Stomach (tissue), 9 donors: ENCODE results near the gene SMIM44. TPM values are rescaled to one million over a fixed set of nuclear protein-coding genes. Genes with fewer than 3 reads are reported as not detected.

Experiments
- DNase-seq, 2 donors: peaks; one replicate each; pipeline versions ENCODE4 v3.0.0 to v3.0.0-alpha.2; 2013 to 2019
- H3K27ac ChIP-seq, 5 donors: fragments of 200-600 bp in 4 of 5; sonication (generic) in 4 of 5; one replicate each; pipeline ENCODE4 v1.5.1; 2013 to 2019; ENCODE audit warnings: mild to moderate bottlenecking in 1 of 5, moderate library complexity in 1 of 5
- H3K27me3 ChIP-seq, 3 donors: fragments of 200-600 bp; sonication (generic); one replicate each; pipeline ENCODE4 v1.5.1; 2017 to 2019; ENCODE audit warnings: mixed run types in 1 of 3
- H3K36me3 ChIP-seq, 4 donors: fragments of 200-600 bp; sonication (generic); 1 replicate in 3 of 4; 2 replicates in 1 of 4; pipeline ENCODE4 v1.5.1; 2016 to 2019
- H3K4me1 ChIP-seq, 4 donors: fragments of 200-600 bp; sonication (generic); one replicate each; pipeline ENCODE4 v1.5.1; 2016 to 2019
- H3K4me3 ChIP-seq, 4 donors: fragments of 200-600 bp; sonication (generic) in 3 of 4; one replicate each; pipeline ENCODE4 v1.5.1; 2016 to 2019; ENCODE audit warnings: mild to moderate bottlenecking in 1 of 4
- H3K9me3 ChIP-seq, 4 donors: fragments of 200-600 bp; sonication (generic); one replicate each; pipeline ENCODE4 v1.5.1; 2016 to 2019
- CTCF ChIP-seq, 7 experiments: fragments of 450-650 bp in 4 of 7; fragments of 200-600 bp in 3 of 7; sonication (generic) in 3 of 7; IDR thresholded peaks; one replicate each; pipeline ENCODE4 v1.5.1; 2016 to 2019; ENCODE audit warnings: antibody characterized with exemption in 7 of 7, control low read depth in 2 of 7, mild to moderate bottlenecking in 1 of 7
- EP300 ChIP-seq: sonication (generic); formaldehyde crosslinking; IDR thresholded peaks from one replicate; pipeline ENCODE4 v1.6.1; 2017; ENCODE audit warnings: antibody characterized with exemption
- POLR2A ChIP-seq, 4 donors: fragments of 450-650 bp; IDR thresholded peaks; one replicate each; pipeline ENCODE4 v1.6.1; 2016; ENCODE audit warnings: antibody characterized with exemption in 4 of 4, control low read depth in 2 of 4, mild to moderate bottlenecking in 1 of 4, moderate library complexity in 1 of 4
- POLR2AphosphoS5 ChIP-seq, 3 donors: sonication (generic); formaldehyde crosslinking; IDR thresholded peaks; one replicate each; pipeline ENCODE4 v1.6.1; 2016; ENCODE audit warnings: antibody characterized with exemption in 3 of 3
- WGBS, 5 donors: extraction: QIAGEN DNeasy Blood & Tissue Kit in 3 of 5; methylation state at CpG; one replicate each; pipeline versions ENCODE4 v1.1.5 to v1.1.7; 2013 to 2018; 5-methylcytosine and 5-hydroxymethylcytosine counted together
- intact Hi-C: fragments of 100-400 bp; cut with DNase I; formaldehyde crosslinking; loops from one replicate; pipeline ENCODE4 v1.15.1; 2023; ENCODE audit warnings: low total_unique reads
- polyA plus RNA-seq, 3 donors: library from polyadenylated mRNA; stranded (reverse); fragments of 200-250 nt; gene quantifications; one replicate each; pipeline ENCODE4 v1.2.3, GENCODE V29; 2013
- total RNA-seq, 5 donors: library from RNA; depleted of rRNA; stranded (reverse); fragments of >200 nt; gene quantifications; one replicate each; pipeline versions ENCODE4 v1.1.0 to v1.2.3, GENCODE V29; 2014 to 2016
- donor health status: healthy with polysubstance abuse.
- donor health status: Bipolar disorder and iron deficiency.
- donor health status: healthy.

Gene SMIM44
- total and polyA plus RNA-seq, 8 donors = 2.7 TPM; not detected in 7

- TF ChIP-seq POLR2AphosphoS5 (IDR thresholded peaks at IDR 0.05) = no peak
- TF ChIP-seq CTCF (IDR thresholded peaks at IDR 0.05) = no peak
- TF ChIP-seq EP300 = no peak
- TF ChIP-seq POLR2A (IDR thresholded peaks at IDR 0.05) = no peak
- Histone ChIP-seq H3K4me1 (peaks cover 9 to 67% (median 50%) of the 10 kb centered on the region in 4 donors), H3K36me3 (peaks cover 0 to 8% (median 0%) of the 10 kb centered on the region in 4 donors), H3K4me3 (no peak overlapping the region), H3K27me3 (peaks cover 0 to 42% (median 5%) of the 10 kb centered on the region in 3 donors), H3K9me3 (no peaks in the 10 kb centered on the region), H3K27ac (no peak overlapping the region)
- no peak for DNase-seq
- intact Hi-C loops = no loop called here
Measured at GRCh38 chr19:3477506-3477905, 5.7 kb downstream of the SMIM44 start.

- Histone ChIP-seq H3K27me3 (peaks cover 0 to 35% (median 4%) of the 10 kb centered on the region in 3 donors), H3K36me3 (peaks cover 0 to 8% (median 0%) of the 10 kb centered on the region in 4 donors), H3K27ac (no peak overlapping the region), H3K4me1 (peaks cover 10 to 67% (median 51%) of the 10 kb centered on the region in 4 donors), H3K9me3 (no peaks in the 10 kb centered on the region), H3K4me3 (no peak overlapping the region)
- 60 to 89% (median 88%) methylated on average over 2 of the region's 2 CpGs for WGBS, 5 donors
- no peak for DNase-seq
- intact Hi-C loops = no loop called here
- TF ChIP-seq POLR2A (IDR thresholded peaks at IDR 0.05) (no peak), POLR2AphosphoS5 (IDR thresholded peaks at IDR 0.05) (no peak), EP300 (no peak), CTCF (IDR thresholded peaks at IDR 0.05) (no peak)
Measured at GRCh38 chr19:3476830-3477229, 6.4 kb downstream of the SMIM44 start.

GRCh38 chr19:3475449-3475848 is 7.8 kb downstream of the SMIM44 start:
- no peak for TF ChIP-seq CTCF (IDR thresholded peaks at IDR 0.05)
- TF ChIP-seq POLR2AphosphoS5 (IDR thresholded peaks at IDR 0.05) = no peak
- no peak for TF ChIP-seq POLR2A (IDR thresholded peaks at IDR 0.05)
- TF ChIP-seq EP300 = no peak
- WGBS, 5 donors = 84 to 92% (median 89%) methylated on average over 4 of the region's 4 CpGs
- no peak for DNase-seq

GRCh38 chr19:3474614-3475013 is 8.6 kb downstream of the SMIM44 start:
- 69 to 84% (median 79%) methylated on average over 2 of the region's 2 CpGs for WGBS, 5 donors
- intact Hi-C loops = loop anchor here (5.0 kb wide), 1 partner anchor 152 kb away; no protein-coding TSS in a partner anchor
- no peak for DNase-seq
- Histone ChIP-seq H3K27ac (peak overlapping the region; percentile 39 to 71 (median 49)), H3K4me1 (peaks cover 10 to 52% (median 38%) of the 10 kb centered on the region in 4 donors), H3K9me3 (no peaks in the 10 kb centered on the region), H3K27me3 (peaks cover 0 to 13% (median 0%) of the 10 kb centered on the region in 3 donors), H3K36me3 (peaks cover 0 to 8% (median 0%) of the 10 kb centered on the region in 4 donors), H3K4me3 (no peak overlapping the region)
- TF ChIP-seq POLR2AphosphoS5 (IDR thresholded peaks at IDR 0.05) = no peak
- TF ChIP-seq POLR2A (IDR thresholded peaks at IDR 0.05) = no peak
- no peak for TF ChIP-seq EP300
- TF ChIP-seq CTCF (IDR thresholded peaks at IDR 0.05) = no peak

More at GRCh38 chr19:3475449-3475848, 7.8 kb downstream of the SMIM44 start:
- intact Hi-C loops = no loop called here
- H3K4me1 ChIP-seq = peaks cover 10 to 57% (median 42%) of the 10 kb centered on the region in 4 donors
- no peak overlapping the region for H3K27ac ChIP-seq
- H3K36me3 ChIP-seq = peaks cover 0 to 8% (median 0%) of the 10 kb centered on the region in 4 donors
- H3K4me3 ChIP-seq = no peak overlapping the region
- peaks cover 0 to 21% (median 0%) of the 10 kb centered on the region in 3 donors for H3K27me3 ChIP-seq
- no peaks in the 10 kb centered on the region for H3K9me3 ChIP-seq
